Myometrial cell (primary cell): Measurements from ENCODE around the gene RPS19BP1. TPM values are rescaled to one million over a fixed set of nuclear protein-coding genes. Genes with fewer than 3 reads are reported as not detected.

Experiments
- total RNA-seq: library from RNA; depleted of rRNA; stranded (reverse); fragments of >200 nt; gene quantifications from 2 replicates; pipeline ENCODE4 v1.2.3, GENCODE V29; 2015

Gene RPS19BP1, protein sequence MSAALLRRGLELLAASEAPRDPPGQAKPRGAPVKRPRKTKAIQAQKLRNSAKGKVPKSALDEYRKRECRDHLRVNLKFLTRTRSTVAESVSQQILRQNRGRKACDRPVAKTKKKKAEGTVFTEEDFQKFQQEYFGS
- total RNA-seq: 109 and 129 TPM in 2 replicates

DNA sequence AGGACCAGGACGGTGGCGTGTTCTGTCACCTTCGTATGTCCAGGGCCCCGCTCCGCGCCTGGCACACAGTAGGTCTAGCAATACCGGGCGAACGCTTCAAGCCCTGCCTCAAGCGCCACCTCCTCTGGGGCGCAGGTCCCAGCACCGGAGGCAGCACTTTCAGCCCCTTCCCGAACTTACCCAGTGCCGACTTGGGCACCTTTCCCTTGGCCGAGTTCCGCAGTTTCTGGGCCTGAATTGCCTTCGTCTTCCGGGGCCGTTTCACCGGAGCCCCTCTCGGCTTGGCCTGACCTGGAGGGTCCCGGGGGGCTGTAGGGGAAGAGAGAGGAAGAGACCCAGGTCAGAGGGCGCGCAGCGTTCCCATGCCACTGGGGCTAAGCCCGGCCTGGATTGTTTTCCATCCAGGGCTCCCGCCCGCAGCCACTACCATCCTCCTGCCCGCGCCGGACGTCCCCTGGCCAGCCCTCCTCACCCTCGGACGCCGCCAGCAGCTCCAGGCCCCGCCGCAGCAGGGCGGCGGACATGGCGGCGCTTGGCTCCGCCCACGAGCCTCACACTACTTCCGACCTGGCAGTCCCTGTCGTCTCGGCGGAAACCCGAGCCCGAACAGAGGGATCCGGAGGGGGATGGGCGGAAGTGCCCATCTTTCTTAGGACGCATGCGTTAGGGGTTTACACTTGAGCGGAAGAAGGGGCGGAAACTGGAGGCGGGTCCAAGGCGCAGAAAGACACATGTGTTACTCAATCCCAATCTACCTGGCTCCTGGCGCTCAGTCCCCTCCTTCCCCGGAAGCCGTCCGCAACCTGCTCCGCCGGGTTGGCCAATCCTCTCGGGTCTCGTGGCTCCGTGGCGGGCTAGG, at the start of gene RPS19BP1:
Gene RPS19BP1, minus strand, starts transcription at position 534 of the 859 bp plus-strand sequence. Its CDS starts 10 bp downstream, at position 524.

DNA sequence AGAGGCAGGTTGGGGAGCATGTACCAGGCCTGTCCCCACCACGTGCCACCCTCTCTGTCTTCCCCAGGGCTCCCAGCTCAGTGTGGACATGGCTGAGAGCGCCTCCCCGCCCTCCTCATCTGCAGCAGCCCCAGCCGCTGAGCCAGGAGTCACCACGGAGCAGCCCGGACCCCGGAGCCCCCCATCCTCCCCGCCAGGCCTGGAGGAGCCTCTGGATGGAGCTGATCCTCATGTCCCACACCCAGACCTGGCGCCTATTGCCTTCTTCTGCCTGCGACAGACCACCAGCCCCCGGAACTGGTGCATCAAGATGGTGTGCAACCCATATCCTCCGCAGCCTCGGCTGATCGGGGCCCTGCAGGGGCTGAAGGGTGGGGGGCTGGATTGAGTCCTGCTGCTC, 38.1 kb upstream of the RPS19BP1 start, which contains the start of gene CACNA1I:
Gene CACNA1I, plus strand, starts transcription at position 89 of the 400 bp plus-strand sequence. Its CDS starts 0 bp downstream, at position 89.

DNA sequence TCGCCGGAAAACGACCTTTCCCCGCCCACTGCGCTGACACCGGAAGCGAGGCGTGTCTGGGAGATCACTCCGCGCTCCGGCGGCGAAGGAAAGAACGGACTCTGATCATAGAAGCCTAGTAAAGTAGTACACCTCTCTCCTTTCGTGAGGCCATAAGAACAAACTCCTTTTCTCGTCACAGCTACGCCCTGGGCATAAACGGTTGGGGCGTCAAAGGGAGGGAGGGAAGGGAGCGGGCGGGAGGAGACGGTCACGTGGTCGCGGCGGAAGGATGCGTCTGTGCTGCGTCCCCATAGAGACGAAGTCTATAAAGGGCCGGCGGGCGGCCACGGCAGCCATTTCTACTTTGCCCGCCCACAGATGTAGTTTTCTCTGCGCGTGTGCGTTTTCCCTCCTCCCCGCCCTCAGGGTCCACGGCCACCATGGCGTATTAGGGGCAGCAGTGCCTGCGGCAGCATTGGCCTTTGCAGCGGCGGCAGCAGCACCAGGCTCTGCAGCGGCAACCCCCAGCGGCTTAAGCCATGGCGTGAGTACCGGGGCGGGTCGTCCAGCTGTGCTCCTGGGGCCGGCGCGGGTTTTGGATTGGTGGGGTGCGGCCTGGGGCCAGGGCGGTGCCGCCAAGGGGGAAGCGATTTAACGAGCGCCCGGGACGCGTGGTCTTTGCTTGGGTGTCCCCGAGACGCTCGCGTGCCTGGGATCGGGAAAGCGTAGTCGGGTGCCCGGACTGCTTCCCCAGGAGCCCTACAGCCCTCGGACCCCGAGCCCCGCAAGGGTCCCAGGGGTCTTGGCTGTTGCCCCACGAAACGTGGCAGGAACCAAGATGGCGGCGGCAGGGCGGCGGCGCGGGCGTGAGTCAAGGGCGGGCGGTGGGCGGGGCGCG, 12.1 kb downstream of the RPS19BP1 start, which contains the start of gene ATF4:
Gene ATF4, plus strand, starts transcription at position 337 of the 880 bp plus-strand sequence. CDS start 884 bp downstream, outside the sequence.

DNA sequence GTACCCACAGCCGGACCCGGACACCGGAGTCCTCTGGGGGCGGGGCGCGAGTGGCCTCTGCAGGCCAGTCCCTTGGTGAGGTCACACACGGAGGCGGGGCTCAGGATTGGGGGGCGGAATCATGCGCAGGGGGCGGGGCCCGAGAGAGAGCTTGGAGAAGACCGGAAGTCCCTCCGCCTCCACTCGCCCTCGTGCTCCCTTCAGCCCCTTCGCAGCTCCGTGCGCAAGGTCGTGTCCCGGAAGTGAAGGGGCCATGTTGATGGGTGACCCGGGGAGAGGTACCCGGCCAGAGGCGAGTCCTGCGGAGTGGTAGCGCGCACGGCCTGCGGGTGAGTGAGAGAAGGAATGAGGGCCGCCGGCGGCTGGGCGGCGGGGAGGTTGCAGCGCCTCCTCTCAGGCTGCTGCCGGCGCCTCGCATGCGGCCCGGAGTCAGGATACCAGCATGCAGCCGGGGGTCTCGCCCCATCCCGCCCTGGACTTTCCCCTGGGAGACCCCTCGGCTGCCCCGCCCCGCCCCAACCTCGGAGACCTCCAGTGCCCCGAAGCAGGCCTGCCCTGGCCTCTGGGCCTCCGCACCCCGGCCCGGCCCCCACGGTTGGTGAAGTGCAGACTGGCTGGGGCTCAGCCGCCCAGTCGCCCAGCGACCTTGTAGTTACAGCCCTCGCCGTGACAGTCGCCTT, 30.3 kb downstream of the RPS19BP1 start, which contains the start of gene MIEF1:
Gene MIEF1, plus strand, starts transcription at position 182 of the 680 bp plus-strand sequence. CDS start 9,005 bp downstream, outside the sequence.

Other genes with a start within 250 kb of the RPS19BP1 start
- 2,206 and 2,743 TPM in 2 replicates for gene RPL3, start 213.1 kb downstream of the RPS19BP1 start, total RNA-seq
- gene SYNGR1, start 182.8 kb downstream of the RPS19BP1 start, total RNA-seq: 6.6 and 8.4 TPM in 2 replicates
- 15.0 and 16.1 TPM in 2 replicates for gene TAB1, start 133.0 kb downstream of the RPS19BP1 start, total RNA-seq
- gene MGAT3, start 75.7 kb downstream of the RPS19BP1 start, total RNA-seq: not detected in 2 replicates
- 13.8 and 21.8 TPM in 2 replicates for gene MIEF1, start 30.5 kb downstream of the RPS19BP1 start, total RNA-seq
- gene ATF4, start 12.2 kb downstream of the RPS19BP1 start, total RNA-seq: 498 and 521 TPM in 2 replicates
- gene CACNA1I, start 38.0 kb upstream of the RPS19BP1 start, total RNA-seq: not detected in 2 replicates